Measurements from ENCODE around the gene FGF4.

FGF4 gene

GRCh38 chr11:69817265-69818230 is 42.4 kb upstream of the FGF4 start:
- no peak for TF ChIP-seq CTCF (conservative IDR thresholded peaks at IDR 0.05; ENCODE audit: low read depth, low read length)
- Histone ChIP-seq H2AFZ (ENCODE audit: low read depth) (no peak overlapping the region), H3K36me3 (ENCODE audit: insufficient read depth) (no peaks in the 10 kb centered on the region), H3K9ac (no peak overlapping the region), H3K27me3 (ENCODE audit: insufficient read depth, low read depth) (no peaks in the 10 kb centered on the region), H3K27ac (no peak overlapping the region), H3K4me3 (IDR thresholded peaks at IDR 0.05; ENCODE audit: insufficient read depth, low read depth, low read length) (no peak overlapping the region), H3K4me1 (ENCODE audit: low read depth, poor library complexity, severe bottlenecking) (no peaks in the 10 kb centered on the region), H3K79me2 (ENCODE audit: insufficient read depth, low read depth) (no peaks in the 10 kb centered on the region), H3K4me2 (no peak overlapping the region), H4K20me1 (ENCODE audit: insufficient read depth) (no peaks in the 10 kb centered on the region)

DNA sequence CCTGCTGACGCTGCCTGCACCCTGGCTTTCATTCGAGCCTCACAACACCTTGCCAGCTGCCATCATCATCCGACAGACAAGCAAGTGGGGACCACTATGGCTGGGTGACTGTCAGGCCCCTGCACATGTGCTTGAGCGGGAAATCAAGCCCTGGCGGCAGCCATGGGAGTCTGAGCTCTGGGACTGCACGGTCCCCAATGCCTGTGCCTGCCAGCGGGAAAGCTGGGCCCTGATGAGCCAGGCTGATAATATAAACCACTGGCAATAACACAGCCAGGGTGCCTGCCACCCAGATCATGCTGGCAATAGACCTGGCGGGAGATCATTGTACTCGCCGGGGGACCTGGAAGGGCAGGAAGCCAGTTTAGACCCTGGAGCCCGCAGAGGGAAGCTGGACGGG is 41.5 kb upstream of the FGF4 start:
- H3K4me3 ChIP-seq (IDR thresholded peaks at IDR 0.05; ENCODE audit: insufficient read depth, low read depth, low read length), result no peak overlapping the region
- no peaks in the 10 kb centered on the region for H3K79me2 ChIP-seq (ENCODE audit: insufficient read depth, low read depth)
- no peaks in the 10 kb centered on the region for H4K20me1 ChIP-seq (ENCODE audit: insufficient read depth)
- no peaks in the 10 kb centered on the region for H3K27me3 ChIP-seq (ENCODE audit: insufficient read depth, low read depth)
- no peak overlapping the region for H3K9ac ChIP-seq
- no peak overlapping the region for H3K27ac ChIP-seq
- H3K4me1 ChIP-seq (ENCODE audit: low read depth, poor library complexity, severe bottlenecking), result no peaks in the 10 kb centered on the region
- TF ChIP-seq CTCF (conservative IDR thresholded peaks at IDR 0.05; ENCODE audit: low read depth, low read length), result no peak
- H3K36me3 ChIP-seq (ENCODE audit: insufficient read depth), result no peaks in the 10 kb centered on the region
- H2AFZ ChIP-seq (ENCODE audit: low read depth), result no peak overlapping the region
- H3K4me2 ChIP-seq, result no peak overlapping the region

DNA sequence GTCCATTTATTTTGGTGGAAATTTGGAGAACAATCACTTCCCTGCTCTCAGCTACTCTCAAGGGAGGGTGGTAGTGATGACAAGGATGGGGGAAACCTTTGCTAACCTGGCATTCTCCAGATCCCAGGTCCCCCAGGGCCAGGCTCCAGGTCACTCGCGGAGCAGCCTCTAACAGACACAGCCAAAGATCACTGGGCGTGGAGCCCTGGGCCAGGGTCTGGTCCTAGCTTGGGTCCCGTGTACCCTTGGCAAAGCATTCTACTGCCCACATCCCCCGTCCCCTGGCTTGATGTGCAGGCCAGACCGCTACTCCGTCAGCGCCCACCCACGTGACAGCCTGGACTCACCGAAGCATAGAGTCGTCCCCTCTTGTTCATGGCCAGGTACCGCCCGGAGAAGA is 40.8 kb upstream of the FGF4 start:
- H2AFZ ChIP-seq (ENCODE audit: low read depth), result no peak overlapping the region
- no peak for TF ChIP-seq CTCF (conservative IDR thresholded peaks at IDR 0.05; ENCODE audit: low read depth, low read length)
- no peaks in the 10 kb centered on the region for H3K4me1 ChIP-seq (ENCODE audit: low read depth, poor library complexity, severe bottlenecking)
- no peaks in the 10 kb centered on the region for H3K36me3 ChIP-seq (ENCODE audit: insufficient read depth)
- H4K20me1 ChIP-seq (ENCODE audit: insufficient read depth), result no peaks in the 10 kb centered on the region
- H3K79me2 ChIP-seq (ENCODE audit: insufficient read depth, low read depth), result no peaks in the 10 kb centered on the region
- no peak overlapping the region for H3K9ac ChIP-seq
- no peak overlapping the region for H3K27ac ChIP-seq
- H3K27me3 ChIP-seq (ENCODE audit: insufficient read depth, low read depth), result no peaks in the 10 kb centered on the region
- H3K4me3 ChIP-seq (IDR thresholded peaks at IDR 0.05; ENCODE audit: insufficient read depth, low read depth, low read length), result no peak overlapping the region
- no peak overlapping the region for H3K4me2 ChIP-seq

DNA sequence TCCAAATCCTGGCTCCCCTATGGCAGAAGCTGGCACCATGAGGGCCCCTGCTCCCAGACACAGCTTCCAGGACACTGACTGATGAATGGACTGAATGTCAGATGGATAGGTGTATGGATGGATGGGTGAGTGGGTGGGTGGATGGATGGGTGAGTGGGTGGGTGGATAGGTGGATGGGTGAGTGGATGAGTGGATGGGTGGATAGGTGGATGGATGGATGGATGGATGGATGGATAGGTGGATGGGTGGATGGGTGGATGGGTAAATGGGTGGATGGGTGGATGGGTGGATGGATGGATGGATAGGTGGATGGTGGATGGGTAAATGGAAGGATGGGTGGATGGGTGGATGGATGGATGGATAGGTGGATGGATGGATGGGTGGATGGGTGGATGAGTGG is 39.8 kb upstream of the FGF4 start:
- Histone ChIP-seq H3K27me3 (ENCODE audit: insufficient read depth, low read depth) (no peaks in the 10 kb centered on the region), H3K4me3 (IDR thresholded peaks at IDR 0.05; ENCODE audit: insufficient read depth, low read depth, low read length) (no peak overlapping the region), H3K9ac (no peak overlapping the region), H3K79me2 (ENCODE audit: insufficient read depth, low read depth) (no peaks in the 10 kb centered on the region), H3K4me2 (no peak overlapping the region), H3K27ac (no peak overlapping the region), H4K20me1 (ENCODE audit: insufficient read depth) (no peaks in the 10 kb centered on the region), H2AFZ (ENCODE audit: low read depth) (no peak overlapping the region), H3K4me1 (ENCODE audit: low read depth, poor library complexity, severe bottlenecking) (no peaks in the 10 kb centered on the region), H3K36me3 (ENCODE audit: insufficient read depth) (no peaks in the 10 kb centered on the region)
- no peak for TF ChIP-seq CTCF (conservative IDR thresholded peaks at IDR 0.05; ENCODE audit: low read depth, low read length)

Data from KMS-11 (cell line).